Astrocyte (in vitro differentiated cells and primary cell): ENCODE measurements around the gene TWIST2. TPM values are rescaled to one million over a fixed set of nuclear protein-coding genes. Genes with fewer than 3 reads are reported as not detected.

Experiments used
- DNase-seq: peaks from one replicate; pipeline ENCODE4 v3.0.0-alpha.2; 2010; ENCODE audit warnings: low read depth
- FAIRE-seq: peaks from 2 replicates; lab custom pipeline; 2011; peaks lifted over from hg19 to GRCh38; lab: Jason Lieb, UNC
- H2AFZ ChIP-seq: 2 replicates; pipeline ENCODE4 v1.6.0; 2012; ENCODE audit warnings: low read depth, low read length, inconsistent platforms
- H3K27ac ChIP-seq: 2 replicates; pipeline ENCODE4 v1.5.1; 2011; ENCODE audit warnings: low read depth, low read length, inconsistent platforms
- H3K27me3 ChIP-seq: 2 replicates; pipeline ENCODE4 v1.6.0; 2011; ENCODE audit warnings: low read length, inconsistent platforms; ENCODE audit not compliant: insufficient read depth
- H3K36me3 ChIP-seq: 2 replicates; pipeline ENCODE4 v1.5.1; 2011; ENCODE audit warnings: low read length, inconsistent platforms; ENCODE audit not compliant: insufficient read depth
- H3K4me1 ChIP-seq: 2 replicates; pipeline ENCODE4 v1.5.1; 2011; ENCODE audit warnings: low read length, inconsistent platforms; ENCODE audit not compliant: insufficient read depth
- H3K4me2 ChIP-seq: 2 replicates; pipeline ENCODE4 v1.6.0; 2012; ENCODE audit warnings: low read length, inconsistent platforms
- H3K4me3 ChIP-seq: 2 replicates; pipeline ENCODE4 v1.5.1; 2011; ENCODE audit warnings: low read depth, mild to moderate bottlenecking, low read length, inconsistent platforms; ENCODE audit not compliant: insufficient read depth
- H3K79me2 ChIP-seq: 2 replicates; pipeline ENCODE4 v1.6.0; 2012; ENCODE audit warnings: mild to moderate bottlenecking, low read length, inconsistent platforms; ENCODE audit not compliant: insufficient read depth
- H3K9ac ChIP-seq: 2 replicates; pipeline ENCODE4 v1.6.0; 2012; ENCODE audit warnings: mild to moderate bottlenecking, low read length, inconsistent platforms
- H3K9me3 ChIP-seq: 2 replicates; pipeline ENCODE4 v1.5.1; 2012; ENCODE audit warnings: low read depth, mild to moderate bottlenecking, low read length, inconsistent platforms; ENCODE audit not compliant: insufficient read depth
- H4K20me1 ChIP-seq: 2 replicates; pipeline ENCODE4 v1.6.0; 2012; ENCODE audit warnings: low read length, inconsistent platforms; ENCODE audit not compliant: insufficient read depth
- H3K27ac Mint-ChIP-seq: one replicate; pipeline ENCODE4 v1.8.0; 2021; ENCODE audit warnings: mild to moderate bottlenecking, mixed read lengths; ENCODE audit not compliant: unreplicated experiment
- H3K27me3 Mint-ChIP-seq: one replicate; pipeline ENCODE4 v1.8.0; 2021; ENCODE audit warnings: low read depth, mixed read lengths; ENCODE audit not compliant: unreplicated experiment
- H3K36me3 Mint-ChIP-seq: one replicate; pipeline ENCODE4 v1.8.0; 2021; ENCODE audit warnings: low read depth, mixed read lengths; ENCODE audit not compliant: unreplicated experiment
- H3K4me1 Mint-ChIP-seq: one replicate; pipeline ENCODE4 v1.8.0; 2021; ENCODE audit warnings: low read depth, mixed read lengths; ENCODE audit not compliant: unreplicated experiment
- H3K4me3 Mint-ChIP-seq: one replicate; pipeline ENCODE4 v1.8.0; 2021; ENCODE audit warnings: mild to moderate bottlenecking, moderate library complexity, mixed read lengths; ENCODE audit not compliant: unreplicated experiment
- H3K9me3 Mint-ChIP-seq: one replicate; pipeline ENCODE4 v1.8.0; 2021; ENCODE audit warnings: mild to moderate bottlenecking, mixed read lengths; ENCODE audit not compliant: unreplicated experiment
- CTCF ChIP-seq: IDR thresholded peaks from 2 replicates; pipeline ENCODE4 v1.5.1; 2011; ENCODE audit warnings: low read depth, mild to moderate bottlenecking, inconsistent platforms, low read length, moderate library complexity; ENCODE audit not compliant: insufficient read depth
- EZH2 ChIP-seq: IDR thresholded peaks from 2 replicates; pipeline ENCODE4 v1.6.1; 2012; ENCODE audit warnings: mild to moderate bottlenecking, low read length, inconsistent platforms; ENCODE audit not compliant: insufficient read depth
- total RNA-seq: library from RNA; stranded (reverse); gene quantifications from 2 replicates; pipeline ENCODE4 v1.2.1, GENCODE V29; 2021

The TWIST2 gene
- total RNA-seq, 1 donor from 2014 or later: 3.2 TPM

DNA sequence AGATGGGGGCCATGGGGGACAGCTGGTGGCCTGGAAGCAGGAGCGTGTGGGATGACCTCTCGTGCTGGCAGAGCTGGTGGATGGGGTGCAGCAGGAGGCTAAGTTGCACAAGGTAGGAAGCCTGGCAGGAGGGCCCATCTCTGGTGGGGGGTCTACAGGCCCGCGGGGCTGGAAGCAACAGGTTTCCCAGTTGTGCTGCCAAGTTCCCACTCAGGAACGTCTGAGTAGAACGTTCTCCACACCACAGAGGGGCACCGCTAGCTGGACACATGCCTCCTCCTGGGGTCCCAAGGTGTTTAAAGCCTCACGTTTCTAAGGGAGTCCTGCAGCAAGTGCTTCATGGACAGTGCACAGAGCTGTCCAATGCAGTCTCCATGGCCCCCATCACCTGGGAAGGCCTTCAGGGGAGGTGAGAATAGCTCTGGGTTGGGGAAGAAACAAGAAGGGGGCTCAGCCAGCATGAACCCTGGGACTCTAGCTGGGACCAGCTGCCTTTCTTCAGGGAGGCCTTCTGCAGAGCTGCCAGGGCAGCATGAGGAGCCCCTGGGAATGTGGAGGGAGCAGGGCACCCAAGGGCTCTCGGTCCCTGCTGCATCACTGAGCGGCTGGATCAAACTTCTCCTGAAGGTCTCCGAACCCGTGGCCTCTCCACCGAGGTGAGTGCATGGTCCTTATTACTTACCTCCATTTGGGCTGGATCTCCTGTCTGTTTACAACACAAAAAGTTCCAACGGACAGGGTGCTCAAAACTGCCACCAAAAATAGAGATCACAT, 80.0 kb downstream of the TWIST2 start:
- Histone ChIP-seq H3K4me2 (no peak overlapping the region), H3K79me2 (no peaks in the 10 kb centered on the region), H3K4me3 (no peak overlapping the region), H3K9me3 (no peaks in the 10 kb centered on the region), H4K20me1 (no peaks in the 10 kb centered on the region), H3K36me3 (no peaks in the 10 kb centered on the region), H3K4me1 (peaks cover 8% of the 10 kb centered on the region), H3K27ac (no peak overlapping the region), H3K9ac (no peak overlapping the region), H3K27me3 (no peaks in the 10 kb centered on the region), H2AFZ (no peak overlapping the region)
- Mint-ChIP-seq H3K4me3 (no peak overlapping the region), H3K36me3 (no peaks in the 10 kb centered on the region), H3K4me1 (no peaks in the 10 kb centered on the region), H3K27me3 (peaks cover 52% of the 10 kb centered on the region), H3K9me3 (no peaks in the 10 kb centered on the region), H3K27ac (no peak overlapping the region)
- TF ChIP-seq CTCF (no peak), EZH2 (no peak)
- FAIRE-seq (no peak), DNase-seq (no peak)

GRCh38 chr2:238928520-238929241, 80.8 kb downstream of the TWIST2 start:
- Mint-ChIP-seq H3K27ac (no peak overlapping the region), H3K27me3 (peaks cover 47% of the 10 kb centered on the region), H3K4me1 (no peaks in the 10 kb centered on the region), H3K9me3 (no peaks in the 10 kb centered on the region), H3K4me3 (no peak overlapping the region), H3K36me3 (no peaks in the 10 kb centered on the region)
- Histone ChIP-seq H3K27ac (no peak overlapping the region), H4K20me1 (no peaks in the 10 kb centered on the region), H3K4me2 (no peak overlapping the region), H3K79me2 (no peaks in the 10 kb centered on the region), H3K4me1 (peaks cover 8% of the 10 kb centered on the region), H3K36me3 (no peaks in the 10 kb centered on the region), H3K9ac (no peak overlapping the region), H3K27me3 (no peaks in the 10 kb centered on the region), H2AFZ (no peak overlapping the region), H3K4me3 (no peak overlapping the region), H3K9me3 (no peaks in the 10 kb centered on the region)
- DNase-seq (no peak), FAIRE-seq (no peak)
- no peak for TF ChIP-seq EZH2
- TF ChIP-seq CTCF: no peak
